ENCODE measurements around the gene HARS2. TPM values are rescaled to one million over a fixed set of nuclear protein-coding genes. Genes with fewer than 3 reads are reported as not detected.
"Not testable (repeated sequence)": the region's sequence is repeated elsewhere in the genome, so short reads cannot be mapped to it uniquely, and the experiment has no call there.

The HARS2 gene
- total RNA-seq, 2 donors from 2014 or later = 33.5 to 34.9 TPM

DNA sequence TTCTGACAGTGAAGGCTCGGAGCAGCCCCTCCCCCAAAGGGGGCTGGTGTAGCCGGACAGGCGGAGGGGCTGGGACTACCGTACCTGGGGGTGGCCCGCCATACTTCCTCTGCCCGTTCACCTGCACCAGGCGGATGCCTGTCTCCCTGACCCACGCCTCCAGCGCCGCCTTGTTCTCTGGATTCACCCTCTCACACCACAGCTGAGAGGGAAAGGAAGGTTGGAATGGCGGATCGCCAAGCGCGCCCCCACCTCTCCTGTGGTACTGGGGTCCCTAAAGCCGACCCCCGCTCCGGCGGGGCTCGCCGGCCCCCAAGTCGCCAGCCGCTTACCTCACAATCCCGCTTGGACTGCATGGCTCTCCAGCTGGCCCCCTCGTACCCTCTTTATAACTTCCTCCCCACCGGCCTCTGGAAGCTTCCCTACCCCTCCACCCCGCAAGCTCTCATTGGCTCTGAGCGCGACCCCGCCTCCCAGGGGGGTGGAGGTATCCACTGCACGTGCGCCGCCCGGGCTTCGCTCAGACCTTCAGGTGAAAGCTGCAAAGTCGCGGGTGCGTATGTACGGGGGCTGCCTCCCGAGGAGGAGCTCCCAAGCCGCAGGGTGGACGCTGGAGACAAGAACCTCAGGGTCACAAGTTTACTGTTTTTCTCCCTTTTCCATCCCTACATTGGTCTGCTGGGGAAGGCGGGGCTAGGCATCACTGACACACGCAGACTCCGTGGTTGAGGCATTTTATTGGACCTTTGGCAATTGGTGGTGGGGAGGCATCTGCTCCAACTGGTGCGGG, 17.9 kb upstream of the HARS2 start, which contains the start of gene DND1:
DND1 (minus strand) TSS at position 390 of the 790 bp plus-strand sequence; CDS start at position 356, 34 bp downstream.
- ATAC-seq = no peak
- Mint-ChIP-seq H3K27me3 (no peaks in the 10 kb centered on the region), H3K4me3 (no peak within 1 kb of the TSS), H3K4me1 (no peaks in the 10 kb centered on the region), H3K36me3 (ENCODE audit: low read depth) (peaks cover 2% of the 10 kb centered on the region), H3K27ac (peak within 1 kb of the TSS; percentile 3)
- DNase-seq = no peak
- no peaks in the 10 kb centered on the region for H3K9me3 ChIP-seq (ENCODE audit: control insufficient read depth, low read length, poor library complexity, severe bottlenecking)

DNA sequence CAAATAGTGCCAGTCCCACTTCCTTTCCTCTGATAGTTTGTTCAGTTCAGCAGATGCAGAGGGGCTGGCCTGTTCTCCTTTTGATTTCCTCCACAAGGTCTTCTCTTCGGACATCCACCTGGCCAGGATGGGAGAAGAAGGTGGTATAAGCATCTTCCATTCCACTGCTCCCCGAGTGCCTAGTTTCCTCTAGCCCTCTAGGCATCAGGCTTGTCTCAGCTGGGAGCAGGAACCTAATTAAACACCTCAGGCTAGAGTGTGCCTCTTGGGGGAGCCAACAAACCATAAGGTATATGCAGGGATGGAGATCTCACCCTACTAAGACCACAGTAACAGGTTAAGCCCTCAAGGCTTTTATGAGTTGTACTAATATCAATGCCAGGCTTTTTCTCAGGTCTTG, 17.0 kb upstream of the HARS2 start:
- Mint-ChIP-seq H3K27me3 (no peaks in the 10 kb centered on the region), H3K27ac (peak overlapping the region; percentile 3), H3K36me3 (ENCODE audit: low read depth) (peaks cover 2% of the 10 kb centered on the region), H3K4me3 (no peak overlapping the region), H3K4me1 (no peaks in the 10 kb centered on the region)
- DNase-seq (no peak), ATAC-seq (no peak)
- no peaks in the 10 kb centered on the region for H3K9me3 ChIP-seq (ENCODE audit: control insufficient read depth, low read length, poor library complexity, severe bottlenecking)

DNA sequence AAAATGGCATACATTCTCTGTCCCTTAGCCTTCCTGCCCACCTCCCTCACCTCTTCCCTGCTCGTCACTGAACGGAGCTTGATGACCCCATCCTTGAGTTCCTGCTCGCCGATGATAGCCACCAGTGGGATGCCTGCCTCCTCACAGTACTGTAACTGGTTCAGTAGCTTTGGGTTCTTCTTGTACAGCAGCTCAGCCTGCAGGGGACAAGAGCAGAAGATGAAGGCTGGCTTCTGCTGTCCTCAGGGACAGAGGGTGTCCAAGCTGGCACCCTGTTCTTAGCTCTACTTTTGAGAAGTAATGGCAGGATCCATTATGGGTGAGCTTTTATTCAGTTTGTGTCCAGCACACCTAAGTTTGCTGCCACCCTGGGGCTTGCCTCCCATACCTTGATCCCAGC, 16.6 kb upstream of the HARS2 start:
- peaks cover 2% of the 10 kb centered on the region for H3K36me3 Mint-ChIP-seq (ENCODE audit: low read depth)
- H3K27ac Mint-ChIP-seq = peak overlapping the region; percentile 3
- no peaks in the 10 kb centered on the region for H3K9me3 ChIP-seq (ENCODE audit: control insufficient read depth, low read length, poor library complexity, severe bottlenecking)
- H3K4me3 Mint-ChIP-seq = no peak overlapping the region
- ATAC-seq = no peak
- no peaks in the 10 kb centered on the region for H3K27me3 Mint-ChIP-seq
- no peaks in the 10 kb centered on the region for H3K4me1 Mint-ChIP-seq
- DNase-seq = no peak

DNA sequence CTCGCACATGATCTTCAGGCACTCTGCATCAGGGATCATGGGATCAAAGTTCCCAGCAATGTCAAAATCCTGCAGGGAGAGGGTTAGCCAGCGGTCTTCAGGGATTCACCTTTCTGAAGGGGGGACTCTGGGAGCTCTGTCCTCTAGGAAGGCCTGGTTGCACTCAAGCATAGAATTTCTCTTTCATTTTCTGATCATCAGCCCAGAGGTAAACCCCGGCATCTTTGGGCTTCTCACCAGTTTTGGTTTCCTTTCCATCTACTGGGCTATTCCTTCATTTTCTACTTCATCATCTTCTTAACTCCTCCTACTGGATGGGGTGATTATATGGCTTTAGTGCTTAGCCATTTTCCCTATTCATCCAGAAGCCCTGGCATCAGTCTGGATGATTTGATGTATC, 13.3 kb upstream of the HARS2 start:
- DNase-seq = no peak
- Mint-ChIP-seq H3K4me1 (no peaks in the 10 kb centered on the region), H3K36me3 (ENCODE audit: low read depth) (peaks cover 7% of the 10 kb centered on the region), H3K27me3 (no peaks in the 10 kb centered on the region), H3K27ac (peak overlapping the region; percentile 37), H3K4me3 (no peak overlapping the region)
- no peak for ATAC-seq
- H3K9me3 ChIP-seq (ENCODE audit: control insufficient read depth, low read length, poor library complexity, severe bottlenecking) = no peaks in the 10 kb centered on the region

DNA sequence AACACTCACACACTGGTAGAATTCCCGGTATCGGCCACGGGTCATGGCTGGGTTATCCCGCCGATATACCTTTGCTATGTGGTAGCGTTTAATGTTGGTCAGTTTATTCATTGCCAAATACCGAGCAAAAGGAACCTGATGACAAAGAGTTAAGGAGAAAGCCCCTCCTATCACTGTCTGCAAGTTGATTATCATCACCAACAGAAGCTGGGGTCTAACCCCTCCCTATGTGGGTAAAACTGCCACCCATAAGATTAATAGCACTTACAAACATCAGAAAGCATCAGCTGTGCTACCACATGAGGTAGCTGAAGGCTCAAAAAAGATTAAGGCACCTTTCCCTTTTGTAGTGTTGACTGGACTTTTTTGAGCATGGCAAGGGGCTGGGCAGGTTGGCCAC, 12.3 kb upstream of the HARS2 start:
- no peak overlapping the region for H3K4me3 Mint-ChIP-seq
- H3K9me3 ChIP-seq (ENCODE audit: control insufficient read depth, low read length, poor library complexity, severe bottlenecking) = no peaks in the 10 kb centered on the region
- peaks cover 7% of the 10 kb centered on the region for H3K36me3 Mint-ChIP-seq (ENCODE audit: low read depth)
- H3K4me1 Mint-ChIP-seq = no peaks in the 10 kb centered on the region
- no peak overlapping the region for H3K27ac Mint-ChIP-seq
- DNase-seq (no peak), ATAC-seq (no peak)
- H3K27me3 Mint-ChIP-seq = no peaks in the 10 kb centered on the region

DNA sequence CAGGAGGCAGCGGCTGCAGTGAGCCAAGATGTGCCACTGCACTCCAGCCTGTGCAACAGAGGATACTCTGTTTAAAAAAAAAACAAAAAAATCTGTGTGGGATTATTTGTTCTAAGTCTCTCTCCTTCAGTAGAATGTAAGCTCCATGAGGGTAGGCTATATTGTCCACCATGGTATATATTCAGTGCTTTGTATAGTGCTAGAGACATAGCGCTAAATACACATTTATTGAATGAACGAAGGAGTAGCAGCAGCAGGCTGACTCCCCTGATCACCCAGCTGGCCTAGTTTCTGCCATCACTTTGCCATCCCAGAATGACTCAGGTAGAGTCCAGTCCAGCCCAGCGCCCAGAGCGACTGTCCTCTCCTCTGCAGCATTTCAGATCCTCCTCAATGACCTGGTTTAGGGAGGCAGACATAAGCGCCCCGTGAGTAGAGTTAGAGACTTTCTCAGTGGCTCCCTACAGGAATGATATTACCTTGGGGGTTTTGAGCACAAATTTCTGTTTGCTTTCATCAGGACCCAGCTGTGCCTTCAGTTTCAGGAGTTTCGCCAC, 801 bp upstream of the HARS2 start:
- Mint-ChIP-seq H3K4me1 (peaks cover 23% of the 10 kb centered on the region), H3K36me3 (ENCODE audit: low read depth) (no peaks in the 10 kb centered on the region), H3K27me3 (no peaks in the 10 kb centered on the region), H3K4me3 (peak overlapping the region; percentile 100), H3K27ac (peak overlapping the region; percentile 98)
- ATAC-seq (peak; percentile 2), DNase-seq (no peak)
- H3K9me3 ChIP-seq (ENCODE audit: control insufficient read depth, low read length, poor library complexity, severe bottlenecking) = no peaks in the 10 kb centered on the region

DNA sequence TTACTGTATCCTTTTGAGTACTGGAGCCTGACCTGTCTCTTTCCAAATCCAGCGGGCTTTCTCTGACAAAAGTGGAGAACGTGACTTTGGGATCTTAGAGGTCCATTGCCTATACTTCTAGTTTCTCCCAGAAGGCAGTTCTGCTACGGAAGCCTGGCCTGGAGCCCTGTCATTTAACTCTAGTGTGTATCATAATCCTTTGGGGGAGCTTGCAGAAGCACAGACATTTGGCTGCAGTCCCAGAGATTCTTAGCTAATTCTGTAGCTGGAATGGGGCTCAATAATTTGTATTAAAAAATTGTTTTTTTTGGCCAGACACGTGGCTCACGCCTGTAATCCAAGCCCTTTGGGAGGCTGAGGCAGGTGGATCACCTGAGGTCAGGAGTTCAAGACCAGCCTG, 3.0 kb downstream of the HARS2 start:
- peaks cover 14% of the 10 kb centered on the region for H3K36me3 Mint-ChIP-seq (ENCODE audit: low read depth)
- peaks cover 25% of the 10 kb centered on the region for H3K4me1 Mint-ChIP-seq
- H3K27ac Mint-ChIP-seq = peak overlapping the region; percentile 24
- no peak for ATAC-seq
- H3K9me3 ChIP-seq (ENCODE audit: control insufficient read depth, low read length, poor library complexity, severe bottlenecking) = no peaks in the 10 kb centered on the region
- no peak overlapping the region for H3K4me3 Mint-ChIP-seq
- H3K27me3 Mint-ChIP-seq = no peaks in the 10 kb centered on the region
- DNase-seq = no peak

DNA sequence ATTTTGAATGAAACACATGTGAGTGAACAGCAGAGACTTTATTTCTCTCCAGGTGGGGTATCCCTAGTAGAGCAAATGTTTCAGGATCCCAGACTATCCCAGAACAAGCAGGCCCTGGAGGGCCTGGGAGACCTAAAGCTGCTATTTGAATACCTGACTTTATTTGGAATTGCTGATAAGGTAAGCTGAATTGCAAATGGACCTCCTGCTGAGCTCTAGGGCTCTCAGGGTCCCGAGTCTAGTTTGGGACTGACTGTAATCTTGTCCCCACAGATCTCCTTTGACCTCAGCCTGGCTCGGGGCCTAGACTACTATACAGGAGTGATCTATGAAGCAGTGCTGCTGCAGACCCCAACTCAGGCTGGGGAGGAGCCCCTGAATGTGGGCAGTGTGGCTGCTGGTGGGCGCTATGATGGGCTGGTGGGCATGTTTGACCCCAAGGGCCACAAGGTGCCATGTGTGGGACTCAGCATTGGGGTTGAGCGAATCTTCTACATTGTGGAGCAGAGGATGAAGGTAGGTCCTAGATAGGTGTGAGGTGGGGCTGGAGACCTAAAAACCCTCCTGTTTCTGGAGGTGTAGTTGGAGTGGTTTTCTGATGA, 5.7 kb downstream of the HARS2 start:
- Mint-ChIP-seq H3K27ac (no peak overlapping the region), H3K4me3 (no peak overlapping the region), H3K27me3 (no peaks in the 10 kb centered on the region), H3K36me3 (ENCODE audit: low read depth) (peaks cover 17% of the 10 kb centered on the region), H3K4me1 (peaks cover 27% of the 10 kb centered on the region)
- no peaks in the 10 kb centered on the region for H3K9me3 ChIP-seq (ENCODE audit: control insufficient read depth, low read length, poor library complexity, severe bottlenecking)
- no peak for DNase-seq
- ATAC-seq = no peak

DNA sequence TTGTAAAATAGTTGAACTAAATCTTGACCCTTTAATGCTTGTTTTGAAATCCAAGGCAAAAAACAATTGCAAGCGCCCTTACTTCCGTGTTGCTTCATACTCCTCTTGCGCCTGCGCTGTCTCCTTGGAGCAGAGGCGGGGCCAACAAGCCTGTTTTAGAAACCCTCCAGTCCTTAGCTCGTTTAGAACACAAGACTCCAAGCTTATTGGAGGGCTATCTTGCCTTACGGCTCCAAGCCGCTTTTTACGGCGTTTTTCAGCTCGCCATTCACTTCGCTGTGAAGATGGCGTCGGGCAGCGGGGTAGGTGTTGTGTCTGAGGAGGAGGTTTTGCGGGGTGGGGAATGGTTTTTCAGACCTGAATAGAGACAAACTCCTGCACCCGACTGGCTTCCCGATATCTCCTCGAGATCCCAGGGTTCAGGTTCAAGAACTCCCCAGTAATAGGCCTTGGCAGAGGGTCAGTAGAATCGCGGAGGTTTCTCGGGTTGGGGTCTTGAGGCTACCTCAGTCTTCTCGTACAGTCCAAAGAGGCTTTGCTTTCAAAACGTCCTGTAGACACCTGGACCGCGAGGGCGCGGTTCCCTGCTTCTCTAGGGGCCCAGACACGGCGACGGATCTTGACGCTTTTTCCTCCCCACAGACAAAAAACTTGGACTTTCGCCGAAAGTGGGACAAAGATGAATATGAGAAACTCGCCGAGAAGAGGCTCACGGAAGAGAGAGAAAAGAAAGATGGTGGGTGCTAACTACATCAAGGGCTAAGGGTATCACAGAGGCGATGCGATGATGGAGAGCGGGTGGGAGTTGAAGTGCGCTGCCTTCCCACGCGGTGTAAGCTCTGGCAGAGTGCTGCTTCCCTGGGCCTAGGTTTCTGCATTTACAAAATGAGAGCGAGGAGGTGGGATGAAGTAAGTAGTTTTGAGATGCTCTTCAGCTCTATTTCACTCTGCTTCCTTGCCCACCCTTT, 9.2 kb downstream of the HARS2 start, which contains the start of gene ZMAT2:
ZMAT2 (plus strand) TSS at position 271 of the 968 bp plus-strand sequence; CDS start at position 285, 14 bp downstream.
- H3K9me3 ChIP-seq (ENCODE audit: control insufficient read depth, low read length, poor library complexity, severe bottlenecking) = no peaks in the 10 kb centered on the region
- peak; percentile 99 for ATAC-seq
- Mint-ChIP-seq H3K4me3 (peak within 1 kb of the TSS; percentile 98), H3K27ac (peak within 1 kb of the TSS; percentile 100), H3K27me3 (no peaks in the 10 kb centered on the region), H3K4me1 (peaks cover 25% of the 10 kb centered on the region), H3K36me3 (ENCODE audit: low read depth) (peaks cover 24% of the 10 kb centered on the region)
- DNase-seq = peak; percentile 80 to 88 (median 85)

DNA sequence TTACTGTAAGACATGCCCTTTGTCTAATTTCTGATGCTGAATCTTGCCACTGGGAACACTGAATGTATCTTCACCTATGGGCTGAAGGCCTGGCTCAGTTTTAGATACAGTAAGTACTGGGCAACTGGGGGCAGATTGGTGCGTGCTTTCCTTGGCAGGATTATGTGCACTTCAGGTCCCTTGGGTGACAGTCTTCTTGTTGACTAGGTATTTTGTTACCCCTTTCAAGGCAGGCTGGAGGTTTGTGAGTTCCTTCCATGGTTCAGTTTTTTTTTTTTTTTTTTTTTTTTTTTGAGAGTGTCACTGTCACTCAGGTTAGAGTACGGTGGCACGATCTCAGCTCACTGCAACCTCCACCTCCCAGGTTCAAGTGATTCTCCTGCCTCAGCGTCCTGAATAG, 16.6 kb downstream of the HARS2 start:
- ATAC-seq (no peak), DNase-seq (no peak)
- Mint-ChIP-seq H3K4me1 (peaks cover 24% of the 10 kb centered on the region), H3K27ac (no peak overlapping the region), H3K36me3 (ENCODE audit: low read depth) (peaks cover 14% of the 10 kb centered on the region), H3K4me3 (no peak overlapping the region), H3K27me3 (no peaks in the 10 kb centered on the region)
- no peaks in the 10 kb centered on the region for H3K9me3 ChIP-seq (ENCODE audit: control insufficient read depth, low read length, poor library complexity, severe bottlenecking)

DNA sequence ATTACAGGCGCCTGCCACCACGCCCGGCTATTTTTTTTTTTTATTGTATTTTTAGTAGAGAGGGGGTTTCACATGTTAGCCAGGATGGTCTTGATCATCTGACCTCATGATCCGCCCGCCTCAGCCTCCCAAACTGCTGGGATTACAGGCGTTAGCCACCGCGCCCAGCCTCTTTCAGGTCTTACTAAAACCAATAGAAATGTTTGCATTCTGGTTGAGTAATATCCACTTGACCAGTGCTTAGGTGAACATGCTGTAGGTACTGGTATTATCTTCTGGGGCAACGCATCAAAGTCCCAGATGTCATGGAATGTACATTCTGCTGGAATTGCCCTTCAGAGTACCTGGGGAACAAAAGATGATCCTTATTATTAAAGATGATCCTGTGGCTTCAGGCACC, 17.5 kb downstream of the HARS2 start:
- not testable (repeated sequence) for H3K27me3 Mint-ChIP-seq; H3K9me3 ChIP-seq (ENCODE audit: control insufficient read depth, low read length, poor library complexity, severe bottlenecking); ATAC-seq; H3K4me3 Mint-ChIP-seq; DNase-seq
- Mint-ChIP-seq H3K27ac (peak overlapping the region; percentile 99), H3K36me3 (ENCODE audit: low read depth) (peaks cover 13% of the 10 kb centered on the region), H3K4me1 (peaks cover 28% of the 10 kb centered on the region)

DNA sequence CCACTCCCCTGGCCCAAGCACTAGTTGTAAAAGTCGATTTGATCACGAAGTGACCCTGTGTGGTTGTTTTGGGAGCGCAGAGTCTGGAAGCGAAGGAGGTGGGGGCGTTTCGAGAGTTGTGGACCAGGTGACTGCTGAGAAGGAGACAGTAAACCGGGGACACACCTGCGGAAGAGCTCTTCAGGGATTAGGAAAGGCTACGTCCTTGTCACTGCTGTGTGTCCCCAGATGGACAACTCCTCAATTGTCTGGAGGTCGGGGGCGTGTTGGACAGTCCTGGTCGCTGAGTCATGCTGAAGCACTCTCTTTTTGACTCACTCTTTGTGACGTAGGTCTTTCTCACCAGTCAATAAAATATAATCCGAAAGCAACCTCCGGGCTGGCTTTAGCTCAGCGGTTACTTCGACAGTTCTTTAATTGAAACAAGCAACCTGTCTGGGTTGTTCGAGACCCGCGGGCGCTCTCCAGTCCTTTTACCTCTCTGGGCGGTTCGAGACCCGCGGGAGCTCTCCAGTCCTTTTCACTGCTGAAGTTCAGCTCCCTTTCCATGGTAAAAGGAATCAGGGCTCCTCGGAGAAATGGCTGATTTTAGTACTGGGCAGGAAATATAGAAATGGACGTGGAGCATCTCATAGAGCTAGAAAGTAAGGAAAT, 19.8 kb downstream of the HARS2 start:
- Mint-ChIP-seq H3K4me1 (peaks cover 23% of the 10 kb centered on the region), H3K4me3 (peak overlapping the region; percentile 95), H3K27ac (peak overlapping the region; percentile 99), H3K36me3 (ENCODE audit: low read depth) (peaks cover 2% of the 10 kb centered on the region), H3K27me3 (no peaks in the 10 kb centered on the region)
- peak; percentile 86 for ATAC-seq
- DNase-seq = peak; percentile 41 to 75 (median 72)
- no peaks in the 10 kb centered on the region for H3K9me3 ChIP-seq (ENCODE audit: control insufficient read depth, low read length, poor library complexity, severe bottlenecking)

Measured in T-helper 17 cell (primary cell).